Stimulated activated effector memory CD8-positive, alpha-beta T cell treated with anti-CD3 and anti-CD28 coated beads, Interleukin-12 subunit alpha, Interleukin-12 subunit beta, amount 100 ng/mL, for 72 hours (primary cell): ENCODE data around the gene PSME3IP1.

ENCODE experiments used
- ATAC-seq: fragments of 150-1000 bp; cut with Tn5 transposase; 2 replicates; pipeline ENCODE4 v1.10.0; 2021
- DNase-seq, 2 donors: peaks; one replicate each; pipeline ENCODE4 v3.0.0; 2021 to 2022; ENCODE audit warnings: low spot score in 2 of 2
- H3K27ac Mint-ChIP-seq: one replicate; pipeline ENCODE4 v1.8.0; 2022; ENCODE audit warnings: mild to moderate bottlenecking, mixed read lengths
- H3K36me3 Mint-ChIP-seq: one replicate; pipeline ENCODE4 v1.8.0; 2022; ENCODE audit warnings: mild to moderate bottlenecking, mixed read lengths
- H3K4me1 Mint-ChIP-seq: one replicate; pipeline ENCODE4 v1.8.0; 2022; ENCODE audit warnings: mixed read lengths
- H3K4me3 Mint-ChIP-seq: one replicate; pipeline ENCODE4 v1.8.0; 2022; ENCODE audit warnings: mild to moderate bottlenecking, mixed read lengths
- H3K9me3 Mint-ChIP-seq: one replicate; pipeline ENCODE4 v1.8.0; 2022; ENCODE audit warnings: mixed read lengths

Gene PSME3IP1

DNA sequence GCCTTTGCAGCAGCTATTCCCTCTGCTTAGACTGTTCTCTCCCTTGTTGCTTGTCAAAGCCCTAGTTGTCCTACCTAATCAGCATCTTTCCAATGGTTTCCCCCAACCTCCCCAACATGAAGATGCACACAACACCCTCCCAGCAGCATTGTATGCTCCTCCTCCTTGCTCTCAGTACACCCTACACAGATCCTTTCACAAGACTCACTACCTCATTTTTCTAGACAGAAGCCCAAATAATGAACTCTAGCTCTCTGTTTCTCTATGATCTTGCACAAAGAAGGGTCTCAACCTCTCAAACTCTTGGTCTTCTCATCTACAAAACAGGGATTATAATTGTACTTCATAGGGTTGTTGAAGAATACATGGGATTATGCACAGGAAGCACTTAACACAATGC is 19.4 kb downstream of the PSME3IP1 start:
- DNase-seq (no peak), ATAC-seq (no peak)
- Mint-ChIP-seq H3K4me1 (no peaks in the 10 kb centered on the region), H3K27ac (no peak overlapping the region), H3K9me3 (no peaks in the 10 kb centered on the region), H3K36me3 (peaks cover 96% of the 10 kb centered on the region), H3K4me3 (no peak overlapping the region)

DNA sequence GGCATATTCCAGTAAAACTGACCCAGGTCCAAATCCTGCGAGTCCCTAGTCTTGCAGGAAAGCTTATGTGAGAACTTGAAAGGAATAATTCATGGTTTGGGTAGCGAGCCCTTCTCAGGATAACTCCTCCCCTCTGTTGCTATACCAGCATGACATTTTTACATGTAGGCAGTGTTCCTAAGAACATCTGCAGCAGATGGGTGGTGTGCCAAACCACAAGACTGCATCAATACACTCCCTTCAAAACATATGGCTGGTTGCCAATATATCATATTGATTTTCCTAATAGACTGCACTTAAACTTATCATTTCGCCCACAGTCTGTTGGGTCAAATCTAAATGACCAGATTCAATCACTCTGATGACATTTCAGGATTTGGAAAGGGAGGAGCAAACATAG is 19.9 kb downstream of the PSME3IP1 start:
- Mint-ChIP-seq H3K36me3 (peaks cover 96% of the 10 kb centered on the region), H3K27ac (no peak overlapping the region), H3K4me3 (no peak overlapping the region), H3K9me3 (no peaks in the 10 kb centered on the region), H3K4me1 (no peaks in the 10 kb centered on the region)
- no peak for DNase-seq
- ATAC-seq = no peak

DNA sequence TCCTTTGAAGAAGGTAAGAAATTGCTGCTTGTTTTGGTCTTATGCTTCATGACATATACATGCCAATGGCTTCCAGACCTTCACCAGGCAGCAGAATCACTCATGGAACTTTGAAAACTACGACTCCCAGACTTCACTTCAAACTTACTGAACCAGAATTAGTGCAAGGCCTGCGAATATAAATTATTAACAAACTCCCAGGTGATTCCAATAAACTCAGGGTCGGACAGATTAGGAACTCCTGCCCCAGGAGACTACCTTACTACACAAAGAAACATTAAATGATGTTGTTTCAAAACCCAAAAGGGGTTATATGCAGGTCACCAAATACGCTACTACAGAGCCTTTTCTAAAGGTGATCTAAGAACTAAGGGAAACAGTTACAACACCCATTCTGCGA is 20.4 kb downstream of the PSME3IP1 start:
- Mint-ChIP-seq H3K27ac (no peak overlapping the region), H3K36me3 (peaks cover 96% of the 10 kb centered on the region), H3K4me1 (no peaks in the 10 kb centered on the region), H3K9me3 (no peaks in the 10 kb centered on the region), H3K4me3 (no peak overlapping the region)
- no peak for DNase-seq
- ATAC-seq = no peak

GRCh38 chr16:57163842-57164241 is 22.0 kb downstream of the PSME3IP1 start:
- no peaks in the 10 kb centered on the region for H3K4me1 Mint-ChIP-seq
- no peak overlapping the region for H3K27ac Mint-ChIP-seq
- H3K36me3 Mint-ChIP-seq = peaks cover 96% of the 10 kb centered on the region
- no peak overlapping the region for H3K4me3 Mint-ChIP-seq
- DNase-seq = no peak
- no peaks in the 10 kb centered on the region for H3K9me3 Mint-ChIP-seq
- ATAC-seq = no peak

DNA sequence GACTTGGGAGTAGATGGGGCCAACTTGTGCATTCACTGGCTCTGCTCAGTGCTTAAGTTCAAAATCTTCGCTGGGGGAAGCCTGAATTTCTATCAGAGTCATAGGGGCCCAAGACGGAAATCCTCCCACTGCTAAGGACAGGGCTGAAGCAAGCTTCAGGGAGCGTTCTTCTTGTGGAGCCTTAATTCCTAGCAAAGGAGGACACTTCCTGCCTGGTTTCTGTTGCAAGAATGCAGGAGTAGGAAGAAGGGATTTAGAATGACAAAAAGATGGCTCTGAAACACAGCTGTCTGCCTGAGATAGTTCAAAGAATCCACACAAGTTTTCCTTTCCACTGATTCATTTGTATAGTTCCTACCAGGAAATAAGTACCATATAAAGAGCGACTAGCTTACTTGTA is 26.4 kb downstream of the PSME3IP1 start:
- H3K4me1 Mint-ChIP-seq = no peaks in the 10 kb centered on the region
- no peak overlapping the region for H3K27ac Mint-ChIP-seq
- no peaks in the 10 kb centered on the region for H3K9me3 Mint-ChIP-seq
- ATAC-seq = no peak
- H3K4me3 Mint-ChIP-seq = no peak overlapping the region
- H3K36me3 Mint-ChIP-seq = peaks cover 94% of the 10 kb centered on the region
- DNase-seq = no peak

GRCh38 chr16:57157533-57157932 is 28.3 kb downstream of the PSME3IP1 start:
- Mint-ChIP-seq H3K27ac (no peak overlapping the region), H3K4me1 (no peaks in the 10 kb centered on the region), H3K9me3 (no peaks in the 10 kb centered on the region), H3K4me3 (no peak overlapping the region), H3K36me3 (peaks cover 94% of the 10 kb centered on the region)
- ATAC-seq (no peak), DNase-seq (no peak)

DNA sequence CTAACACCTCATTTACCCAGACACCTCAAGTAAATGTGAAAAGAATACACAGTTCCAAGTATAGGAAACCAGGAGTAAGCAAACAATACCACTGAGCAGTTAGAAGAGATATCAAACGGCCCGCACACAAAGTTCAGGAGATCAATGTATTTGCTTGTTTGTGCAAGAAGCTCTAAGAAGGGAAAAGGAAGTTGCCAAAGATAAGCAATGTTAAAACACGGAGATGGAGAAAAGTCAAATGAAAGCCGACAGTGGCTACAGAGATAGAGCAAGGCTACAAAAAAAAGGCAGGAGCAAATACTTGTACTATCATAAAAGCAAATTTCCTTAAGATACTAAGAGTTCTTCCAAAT is 29.5 kb downstream of the PSME3IP1 start:
- Mint-ChIP-seq H3K27ac (no peak overlapping the region), H3K4me1 (no peaks in the 10 kb centered on the region), H3K36me3 (peaks cover 85% of the 10 kb centered on the region), H3K4me3 (no peak overlapping the region), H3K9me3 (no peaks in the 10 kb centered on the region)
- DNase-seq (no peak), ATAC-seq (no peak)

GRCh38 chr16:57155702-57156350 is 30.0 kb downstream of the PSME3IP1 start:
- no peak for DNase-seq
- Mint-ChIP-seq H3K36me3 (peaks cover 80% of the 10 kb centered on the region), H3K9me3 (no peaks in the 10 kb centered on the region), H3K27ac (no peak overlapping the region), H3K4me3 (no peak overlapping the region), H3K4me1 (no peaks in the 10 kb centered on the region)
- ATAC-seq = no peak

DNA sequence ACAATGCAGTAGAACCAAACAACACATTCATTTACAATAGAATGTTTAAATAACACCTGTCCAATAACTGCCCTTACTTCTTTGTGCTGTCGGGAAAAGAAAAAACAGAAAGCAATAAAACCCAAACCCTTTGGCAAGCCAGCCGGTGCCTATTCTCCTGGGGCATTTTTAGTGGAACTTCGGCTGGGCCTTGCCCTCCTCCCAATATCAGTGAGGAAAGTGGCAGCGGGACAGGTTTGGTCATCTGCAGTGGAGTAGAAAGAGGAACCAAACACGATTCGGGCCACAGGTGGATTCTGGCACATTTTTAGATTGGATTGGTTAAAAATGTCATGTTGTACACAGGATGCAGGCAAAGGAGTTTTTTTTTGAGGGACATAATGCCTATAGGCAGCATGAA is 32.0 kb downstream of the PSME3IP1 start:
- H3K9me3 Mint-ChIP-seq = no peaks in the 10 kb centered on the region
- H3K4me1 Mint-ChIP-seq = no peaks in the 10 kb centered on the region
- DNase-seq (no peak), ATAC-seq (no peak)
- H3K4me3 Mint-ChIP-seq = no peak overlapping the region
- peak overlapping the region; percentile 74 for H3K27ac Mint-ChIP-seq
- H3K36me3 Mint-ChIP-seq = peaks cover 61% of the 10 kb centered on the region

DNA sequence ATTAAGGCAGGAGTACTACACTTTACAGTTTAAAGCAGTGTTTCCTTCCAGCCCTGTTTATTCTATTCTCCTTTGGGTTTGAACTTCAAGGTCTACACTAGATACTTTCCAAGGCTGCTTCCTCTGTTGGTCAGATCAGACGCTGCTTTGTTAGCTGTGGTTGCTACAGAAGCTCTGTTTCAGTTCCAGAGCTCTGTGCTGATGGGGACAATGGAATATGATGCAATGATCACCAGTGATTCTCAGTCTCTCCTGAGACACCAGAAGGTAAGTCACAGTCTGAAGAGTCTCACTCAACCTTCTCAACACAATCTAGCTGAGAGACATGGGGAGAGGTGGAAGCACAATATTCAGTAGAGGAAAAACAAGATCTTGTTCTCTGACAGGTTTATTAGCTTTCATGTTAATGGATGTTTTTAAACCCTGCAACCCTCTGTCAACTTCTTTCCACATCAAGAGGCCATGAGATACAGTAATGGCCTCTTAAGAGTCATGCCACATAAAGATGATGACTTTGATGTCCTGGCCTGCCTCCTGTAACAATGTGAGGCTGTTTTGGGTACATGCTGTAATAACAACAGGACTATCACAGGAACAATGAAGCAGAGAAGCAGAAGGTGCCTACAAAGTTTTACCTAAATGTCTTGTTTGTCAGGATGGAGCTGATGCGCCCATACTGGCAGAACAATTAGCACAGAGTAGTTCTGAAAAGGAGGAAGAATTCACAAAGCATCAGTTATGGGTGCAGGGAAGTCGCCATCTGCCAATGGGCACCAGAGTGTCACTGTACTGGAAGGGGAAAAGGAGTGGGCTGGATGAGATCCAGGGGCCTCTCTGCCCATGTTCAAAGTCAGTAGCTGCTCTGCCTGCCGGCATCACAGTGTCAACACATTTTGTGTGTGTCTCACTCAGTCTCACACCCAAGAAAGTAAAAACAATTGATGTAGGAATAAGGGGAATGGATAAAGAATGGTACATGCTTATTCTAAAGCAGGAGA is 33.4 kb downstream of the PSME3IP1 start:
- no peaks in the 10 kb centered on the region for H3K9me3 Mint-ChIP-seq
- H3K36me3 Mint-ChIP-seq = peaks cover 46% of the 10 kb centered on the region

DNA sequence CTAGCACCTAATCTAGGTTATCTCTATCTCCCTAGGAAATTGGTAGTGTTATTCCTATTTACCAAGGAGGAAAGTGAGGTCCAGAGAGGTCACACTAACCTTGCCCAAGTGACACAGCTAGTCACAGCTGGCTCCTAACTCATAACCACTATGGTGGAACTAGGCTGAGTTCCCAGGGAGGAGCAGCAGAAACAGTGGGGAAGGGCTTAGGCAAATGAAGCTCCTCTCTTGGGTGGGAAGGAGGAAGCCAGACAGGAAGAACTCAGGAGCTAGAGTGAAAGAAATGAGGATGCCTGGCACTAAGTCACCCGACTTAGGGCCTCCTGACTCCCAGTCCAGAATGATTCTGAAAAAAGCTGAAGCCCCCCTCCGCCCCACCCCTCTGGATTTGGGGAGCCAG is 34.5 kb downstream of the PSME3IP1 start:
- H3K4me1 Mint-ChIP-seq = peaks cover 6% of the 10 kb centered on the region
- DNase-seq = no peak
- no peak overlapping the region for H3K4me3 Mint-ChIP-seq
- ATAC-seq = no peak
- H3K9me3 Mint-ChIP-seq = no peaks in the 10 kb centered on the region
- peaks cover 37% of the 10 kb centered on the region for H3K36me3 Mint-ChIP-seq
- H3K27ac Mint-ChIP-seq = peak overlapping the region; percentile 70

More for the DNA sequence above, 33.4 kb downstream of the PSME3IP1 start:
- no peak for ATAC-seq
- Mint-ChIP-seq H3K4me3 (no peak overlapping the region), H3K4me1 (peaks cover 6% of the 10 kb centered on the region), H3K27ac (peak overlapping the region; percentile 70)
- DNase-seq = no peak

DNA sequence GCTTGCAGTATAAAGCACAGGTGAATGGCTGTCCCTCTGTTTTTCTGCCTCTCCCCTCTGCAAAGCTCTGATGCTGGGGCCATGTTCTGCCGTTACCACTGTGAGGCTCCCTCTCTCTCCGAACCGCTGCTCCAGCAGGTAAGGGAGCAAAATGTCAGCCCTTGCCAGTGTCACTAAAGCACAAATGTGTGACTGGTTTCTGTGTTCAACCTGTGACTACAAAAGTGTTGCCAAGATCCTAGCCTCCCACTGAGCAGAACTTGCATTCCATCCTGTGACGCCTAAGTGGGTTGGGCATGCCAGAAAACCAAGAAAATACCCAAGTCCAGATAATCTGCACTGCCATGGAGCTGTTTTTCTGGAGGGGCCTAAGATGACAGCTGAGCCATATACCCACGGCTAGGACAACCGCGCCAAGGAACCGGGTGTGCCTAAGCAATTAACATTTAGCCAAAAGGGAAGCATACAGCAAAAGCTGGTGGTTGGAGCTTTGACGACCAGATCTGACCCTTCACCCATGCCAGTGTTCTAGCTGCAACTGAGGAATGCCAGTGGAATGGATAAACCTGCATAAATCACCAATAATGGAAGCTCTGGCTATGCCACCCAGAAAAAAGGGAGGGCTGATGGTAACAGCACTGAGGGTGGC is 35.0 kb downstream of the PSME3IP1 start:
- Mint-ChIP-seq H3K27ac (peak overlapping the region; percentile 70), H3K36me3 (peaks cover 34% of the 10 kb centered on the region), H3K9me3 (no peaks in the 10 kb centered on the region), H3K4me3 (no peak overlapping the region), H3K4me1 (peaks cover 6% of the 10 kb centered on the region)
- no peak for DNase-seq
- ATAC-seq = no peak

DNA sequence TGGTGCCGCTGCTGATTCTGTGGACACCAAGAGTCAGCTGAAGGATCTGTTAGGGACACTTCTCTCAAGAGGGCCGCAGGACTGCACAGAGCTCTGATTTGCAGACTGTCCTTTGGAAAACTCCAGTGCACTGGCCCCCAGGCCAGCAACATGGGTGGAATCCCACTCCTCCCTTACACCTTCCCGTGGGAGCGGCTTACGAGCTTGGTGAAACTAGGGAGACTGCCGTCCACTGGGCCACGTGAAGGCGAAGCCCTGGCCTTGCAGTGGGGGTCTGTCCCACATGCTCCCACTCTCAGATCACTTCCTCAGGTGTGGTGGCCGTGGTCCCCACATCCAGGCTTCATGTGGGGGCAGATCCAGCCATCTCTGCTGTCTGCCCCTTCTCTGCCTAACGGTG is 36.4 kb downstream of the PSME3IP1 start:
- Mint-ChIP-seq H3K4me3 (no peak overlapping the region), H3K36me3 (peaks cover 22% of the 10 kb centered on the region), H3K9me3 (no peaks in the 10 kb centered on the region), H3K4me1 (peaks cover 13% of the 10 kb centered on the region), H3K27ac (peak overlapping the region; percentile 2)
- DNase-seq = no peak
- ATAC-seq = no peak

DNA sequence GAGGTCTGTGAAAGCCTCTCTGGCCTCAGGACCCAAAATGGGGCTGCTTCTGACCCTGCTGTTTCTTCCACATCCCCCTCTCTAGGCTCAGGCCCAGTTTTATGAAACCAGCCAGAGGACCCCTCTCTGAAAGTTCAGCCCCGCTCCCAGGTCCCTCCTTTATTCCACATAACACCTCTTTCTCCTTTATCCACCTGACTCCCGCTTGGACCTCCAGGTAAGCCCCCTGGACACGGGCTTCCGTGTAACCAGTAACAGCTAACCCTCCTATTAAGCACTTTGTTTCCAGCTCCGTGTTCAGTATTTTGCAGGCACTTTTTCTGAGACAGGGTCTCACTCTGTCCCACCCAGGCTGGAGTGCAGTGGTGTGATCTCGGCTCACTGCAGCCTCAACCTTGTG is 37.4 kb downstream of the PSME3IP1 start:
- Mint-ChIP-seq H3K4me1 (peaks cover 13% of the 10 kb centered on the region), H3K27ac (peak overlapping the region; percentile 2), H3K9me3 (no peaks in the 10 kb centered on the region), H3K36me3 (peaks cover 13% of the 10 kb centered on the region), H3K4me3 (no peak overlapping the region)
- DNase-seq = no peak
- no peak for ATAC-seq

DNA sequence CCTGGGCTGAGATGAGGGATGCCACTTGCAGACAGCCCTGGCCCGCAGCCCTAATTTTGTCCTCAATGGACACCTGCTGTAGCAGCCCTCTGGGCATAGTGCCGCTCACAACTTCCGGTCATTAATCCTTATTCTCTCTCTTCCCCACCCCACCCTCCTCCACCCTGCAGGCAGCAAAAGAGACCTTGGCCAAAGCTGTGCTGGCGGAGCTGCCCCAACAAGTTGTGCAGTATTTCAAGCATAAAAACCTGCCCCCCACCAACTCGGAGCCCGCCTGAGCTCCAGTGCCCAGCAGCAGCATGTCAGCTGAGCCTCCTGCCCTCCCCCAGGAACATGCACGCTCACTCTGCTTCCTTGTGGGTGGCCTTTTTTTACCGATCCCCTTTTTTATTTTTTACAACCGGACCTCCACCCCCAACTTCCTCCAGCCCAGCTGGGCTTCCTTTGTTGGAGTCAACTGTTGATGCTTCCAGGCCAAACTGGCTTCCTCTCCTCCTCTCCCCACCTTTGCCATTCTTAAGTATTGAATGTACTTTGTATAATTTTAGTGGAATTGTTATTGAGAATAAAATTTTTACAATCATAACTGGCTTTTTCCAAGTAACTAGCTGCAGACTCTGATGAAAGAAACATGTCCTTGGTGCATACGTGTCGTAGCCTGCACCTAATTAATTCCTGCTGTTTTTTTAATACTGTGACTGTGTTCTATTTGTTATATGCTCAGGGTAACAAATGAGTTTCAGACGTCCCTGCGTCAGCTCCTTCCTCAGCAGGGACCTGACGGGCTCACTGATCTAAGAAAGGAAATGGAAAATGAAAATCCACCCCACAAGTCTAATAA is 38.2 kb downstream of the PSME3IP1 start:
- Mint-ChIP-seq H3K9me3 (no peaks in the 10 kb centered on the region), H3K4me3 (no peak overlapping the region), H3K36me3 (peaks cover 4% of the 10 kb centered on the region), H3K27ac (no peak overlapping the region), H3K4me1 (peaks cover 14% of the 10 kb centered on the region)
- DNase-seq (no peak), ATAC-seq (no peak)
